H1 (cell line): ENCODE measurements around the gene MAK. TPM values are rescaled to one million over a fixed set of nuclear protein-coding genes. Genes with fewer than 3 reads are reported as not detected.

Experiments
- CTCF ChIA-PET: fragments of 300-600 bp; sonication (Branson Sonifier 250); formaldehyde crosslinking; loops from one replicate; lab custom pipeline; 2021; ENCODE audit not compliant: partially characterized antibody; lab: Charles Lee
- POLR2A ChIA-PET: fragments of 300-600 bp; sonication (Branson Sonifier 250); formaldehyde crosslinking; loops from one replicate; lab custom pipeline; 2021; ENCODE audit warnings: inconsistent platforms; ENCODE audit not compliant: partially characterized antibody; lab: Charles Lee
- DNase-seq, 2 experiments: peaks; one replicate each; pipeline versions ENCODE4 v3.0.0 to v3.0.0-alpha.2; 2010 to 2022; ENCODE audit warnings: low spot score in 2 of 2, low read depth in 1 of 2, mixed read lengths in 1 of 2
- FAIRE-seq: peaks from 2 replicates; lab custom pipeline; 2011; peaks lifted over from hg19 to GRCh38; lab: Jason Lieb, UNC
- H2AFZ ChIP-seq: 2 replicates; pipeline ENCODE4 v1.8.1; 2012; ENCODE audit warnings: low read length, inconsistent platforms
- H2AK5ac ChIP-seq: 2 replicates; pipeline ENCODE4 v1.6.1; 2013; ENCODE audit warnings: low read depth, low read length
- H2BK120ac ChIP-seq: replicated peaks from 2 replicates; pipeline ENCODE3; 2013; ENCODE audit warnings: low read depth, low read length, inconsistent platforms
- H2BK12ac ChIP-seq: 2 replicates; pipeline ENCODE4 v1.6.1; 2013; ENCODE audit warnings: low read depth, low read length
- H2BK15ac ChIP-seq: 2 replicates; pipeline ENCODE4 v1.6.1; 2013; ENCODE audit warnings: low read length
- H2BK20ac ChIP-seq: 2 replicates; pipeline ENCODE4 v1.6.1; 2013; ENCODE audit warnings: low read length
- H2BK5ac ChIP-seq: 2 replicates; pipeline ENCODE4 v1.6.1; 2013; ENCODE audit warnings: low read depth, low read length
- H3K14ac ChIP-seq: 2 replicates; pipeline ENCODE4 v1.6.1; 2013; ENCODE audit warnings: inconsistent platforms; ENCODE audit not compliant: insufficient read length
- H3K18ac ChIP-seq: 2 replicates; pipeline ENCODE4 v1.6.1; 2013; ENCODE audit warnings: low read length; ENCODE audit errors: extremely low read depth
- H3K23ac ChIP-seq: 2 replicates; pipeline ENCODE4 v1.6.1; 2013; ENCODE audit warnings: inconsistent platforms; ENCODE audit not compliant: insufficient read length
- H3K23me2 ChIP-seq: 2 replicates; pipeline ENCODE4 v1.6.1; 2013; ENCODE audit warnings: low read depth, low read length
- H3K27ac ChIP-seq: 2 replicates; pipeline ENCODE4 v1.6.1; 2011; ENCODE audit warnings: low read depth, low read length, inconsistent platforms
- H3K27me3 ChIP-seq, 4 experiments: replicated peaks in 1 of 4; 1 replicate in 1 of 4; 2 replicates in 3 of 4; pipeline versions ENCODE4 v1.6.1 to v1.8.1; 2011 to 2013; ENCODE audit warnings: low read length in 3 of 4, mild to moderate bottlenecking in 3 of 4, inconsistent platforms in 2 of 4, mixed read lengths in 2 of 4, moderate library complexity in 1 of 4; ENCODE audit not compliant: control insufficient read depth in 3 of 4, insufficient read depth in 3 of 4; ENCODE audit errors: extremely low read depth in 1 of 4
- H3K36me3 ChIP-seq, 4 experiments: 2 replicates each; pipeline versions ENCODE4 v1.6.1 to v1.8.1; 2011 to 2013; ENCODE audit warnings: mild to moderate bottlenecking in 4 of 4, low read length in 3 of 4, moderate library complexity in 2 of 4, control low read depth in 1 of 4, inconsistent platforms in 1 of 4; ENCODE audit not compliant: insufficient read depth in 4 of 4, control insufficient read depth in 2 of 4
- H3K4ac ChIP-seq: replicated peaks from 2 replicates; pipeline ENCODE3; 2013; ENCODE audit warnings: low read length, low read depth, mixed read lengths, inconsistent platforms; ENCODE audit not compliant: insufficient read length
- H3K4me1 ChIP-seq, 4 experiments: replicated peaks in 1 of 4; 1 replicate in 1 of 4; 2 replicates in 3 of 4; pipeline versions ENCODE4 v1.6.1 to v1.8.1; 2011 to 2013; ENCODE audit warnings: low read length in 3 of 4, inconsistent platforms in 2 of 4, mixed read lengths in 1 of 4; ENCODE audit not compliant: insufficient read depth in 4 of 4, control insufficient read depth in 3 of 4
- H3K4me2 ChIP-seq, 2 experiments: 2 replicates each; pipeline versions ENCODE4 v1.6.1 to v1.8.1; 2011 to 2013; ENCODE audit warnings: low read depth in 2 of 2, low read length in 2 of 2, control low read depth in 1 of 2, inconsistent platforms in 1 of 2, mild to moderate bottlenecking in 1 of 2; ENCODE audit not compliant: insufficient read depth in 1 of 2
- H3K4me3 ChIP-seq, 4 experiments: fragments of 200-600, 300-600 bp in 1 of 4; sonication (generic), shearing (Covaris generic), sonication (Bioruptor Twin) in 1 of 4; 2 replicates each; pipeline versions ENCODE4 v1.5.1 to v1.8.1; 2011 to 2016; ENCODE audit warnings: low read length in 4 of 4, low read depth in 3 of 4, control low read depth in 2 of 4, inconsistent platforms in 2 of 4, mild to moderate bottlenecking in 2 of 4, mixed read lengths in 1 of 4, moderate library complexity in 1 of 4; ENCODE audit not compliant: insufficient read depth in 2 of 4; ENCODE audit errors: extremely low read depth in 1 of 4
- H3K56ac ChIP-seq: replicated peaks from 2 replicates; pipeline ENCODE3; 2013; ENCODE audit warnings: low read depth, mild to moderate bottlenecking, mixed read lengths, low read length, inconsistent platforms; ENCODE audit not compliant: insufficient read length
- H3K79me1 ChIP-seq: 2 replicates; pipeline ENCODE4 v1.6.1; 2013; ENCODE audit warnings: low read depth, low read length, control low read depth
- H3K79me2 ChIP-seq, 2 experiments: 2 replicates each; pipeline versions ENCODE4 v1.6.1 to v1.8.1; 2012 to 2013; ENCODE audit warnings: low read length in 2 of 2, mild to moderate bottlenecking in 2 of 2, inconsistent platforms in 1 of 2; ENCODE audit not compliant: insufficient read depth in 2 of 2, control insufficient read depth in 1 of 2
- H3K9ac ChIP-seq, 4 experiments: replicated peaks in 1 of 4; 1 replicate in 1 of 4; 2 replicates in 3 of 4; pipeline versions ENCODE4 v1.6.1 to v1.8.1; 2011 to 2013; ENCODE audit warnings: low read depth in 3 of 4, low read length in 3 of 4, control low read depth in 2 of 4, mild to moderate bottlenecking in 2 of 4, moderate library complexity in 2 of 4, inconsistent platforms in 1 of 4; ENCODE audit errors: extremely low read depth in 1 of 4
- H3K9me3 ChIP-seq, 2 experiments: 2 replicates each; pipeline versions ENCODE4 v1.6.1 to v1.8.1; 2012 to 2013; ENCODE audit warnings: mild to moderate bottlenecking in 2 of 2, moderate library complexity in 2 of 2, control low read depth in 1 of 2, inconsistent platforms in 1 of 2, low read depth in 1 of 2, low read length in 1 of 2, mixed read lengths in 1 of 2; ENCODE audit not compliant: insufficient read depth in 2 of 2
- H4K20me1 ChIP-seq, 2 experiments: replicated peaks in 1 of 2; 2 replicates each; pipeline versions ENCODE3 to v1.8.1; 2011 to 2013; ENCODE audit warnings: inconsistent platforms in 2 of 2, low read length in 2 of 2, mild to moderate bottlenecking in 1 of 2; ENCODE audit not compliant: insufficient read depth in 2 of 2, control insufficient read depth in 1 of 2
- H4K5ac ChIP-seq: 2 replicates; pipeline ENCODE4 v1.6.1; 2013; ENCODE audit warnings: low read length, low read depth, mixed read lengths, inconsistent platforms; ENCODE audit not compliant: insufficient read length
- H4K8ac ChIP-seq: 2 replicates; pipeline ENCODE4 v1.8.0; 2013; ENCODE audit warnings: mild to moderate bottlenecking, moderate library complexity, low read length, inconsistent platforms; ENCODE audit not compliant: insufficient read depth; ENCODE audit errors: extremely low read depth
- H4K91ac ChIP-seq: replicated peaks from 2 replicates; pipeline ENCODE3; 2013; ENCODE audit warnings: low read length, mixed read lengths, inconsistent platforms; ENCODE audit not compliant: insufficient read length
- RAD21 ChIP-seq, 2 experiments: IDR thresholded peaks in 1 of 2; conservative IDR thresholded peaks in 1 of 2; 2 replicates each; pipeline ENCODE4 v1.6.1; 2011; ENCODE audit warnings: low read depth in 2 of 2, low read length in 2 of 2, improper control_type of control experiment in 1 of 2, inconsistent platforms in 1 of 2, mild to moderate bottlenecking in 1 of 2, moderate library complexity in 1 of 2
- SIX5 ChIP-seq: IDR thresholded peaks from 2 replicates; pipeline ENCODE4 v1.6.1; 2011; ENCODE audit warnings: mild to moderate bottlenecking, low read depth, low read length
- SP2 ChIP-seq: IDR thresholded peaks from 2 replicates; pipeline ENCODE4 v1.6.1; 2012; ENCODE audit warnings: mild to moderate bottlenecking, low read length, inconsistent platforms
- TBP ChIP-seq: IDR thresholded peaks from 2 replicates; pipeline ENCODE4 v1.6.1; 2011; ENCODE audit warnings: low read depth, low read length, improper control_type of control experiment
- WGBS, 2 experiments: shearing (Covaris generic) in 1 of 2; methylation state at CpG; one replicate each; pipeline versions ENCODE4 v1.1.6 to v1.1.7; 2013 to 2015; ENCODE audit warnings: low lambda C conversion rate in 2 of 2, mixed read lengths in 2 of 2, inconsistent platforms in 1 of 2, low coverage in 1 of 2, missing lambda C conversion rate in 1 of 2; ENCODE audit not compliant: insufficient replicate concordance in 2 of 2, insufficient coverage in 1 of 2, insufficient read length in 1 of 2; ENCODE audit errors: extremely low coverage in 1 of 2, missing lambda C conversion rate in 1 of 2; 5-methylcytosine and 5-hydroxymethylcytosine counted together
- polyA plus RNA-seq, 7 experiments: library from polyadenylated mRNA; depleted of rRNA in 3 of 7; stranded (reverse) in 5 of 7; unstranded in 2 of 7; fragments of >200 nt in 5 of 7; fragments of 200-250 nt in 2 of 7; gene quantifications; 1 replicate in 5 of 7; 2 replicates in 1 of 7; 4 replicates in 1 of 7; pipeline versions ENCODE4 v1.2.1 to v1.2.3, GENCODE V29; 2011 to 2013; ENCODE audit warnings: missing spikeins in 2 of 7, mixed read lengths in 2 of 7
- total RNA-seq: library from RNA; stranded (reverse); fragmentation: NEBNext Ultra II Directional; extraction: Animal tissue kit (Norgen Biotek cat#: 25700); gene quantifications from 2 replicates; pipeline ENCODE4 v1.2.1, GENCODE V29; 2021
- TF ChIP-seq, protein P1 (sequence below): IDR thresholded peaks from 2 replicates; pipeline ENCODE4 v1.6.1; 2012; ENCODE audit warnings: low read length, inconsistent platforms

MAK gene
- total and polyA plus RNA-seq, 2 of the 8 experiments (the other 6 are each of a cell fraction or from before 2014, with no cell fraction given), result 0.08 to 0.37 TPM

DNA sequence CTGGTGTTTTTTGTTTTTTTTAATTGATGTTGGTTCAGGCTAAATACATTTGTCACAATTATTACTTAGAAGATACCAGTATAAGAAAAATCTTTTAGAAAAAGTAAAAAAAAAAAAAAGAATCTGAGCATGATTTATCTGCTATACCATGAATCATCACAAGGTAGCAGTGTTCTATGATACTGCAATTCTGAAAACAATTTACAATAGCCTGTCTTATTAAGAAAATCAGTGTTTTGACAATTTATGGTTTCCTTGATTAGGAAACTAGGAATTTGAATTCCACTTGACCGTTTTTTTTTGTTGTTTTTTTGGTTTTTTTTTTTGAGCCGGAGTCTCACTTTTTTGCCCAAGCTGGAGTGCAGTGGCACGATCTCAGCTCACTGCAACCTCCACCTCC lies 9.3 kb upstream of the MAK start:
- POLR2A ChIA-PET, result no interaction called here
- FAIRE-seq (no peak), DNase-seq (no peak)
- Histone ChIP-seq H3K27ac (no peak overlapping the region), H2BK20ac (no peak overlapping the region), H3K4me3 (no peak overlapping the region), H3K9ac (no peak overlapping the region), H2AK5ac (no peak overlapping the region), H3K36me3 (no peaks in the 10 kb centered on the region), H3K4ac (no peak overlapping the region), H3K23ac (no peak overlapping the region), H3K18ac (no peak overlapping the region), H2BK12ac (no peak overlapping the region), H3K79me1 (no peaks in the 10 kb centered on the region), H3K56ac (no peak overlapping the region), H2BK15ac (no peak overlapping the region), H2BK5ac (no peak overlapping the region), H4K20me1 (no peaks in the 10 kb centered on the region), H3K4me2 (no peak overlapping the region), H3K79me2 (no peaks in the 10 kb centered on the region), H3K27me3 (no peaks in the 10 kb centered on the region), H3K23me2 (no peaks in the 10 kb centered on the region), H4K5ac (no peak overlapping the region), H4K91ac (no peak overlapping the region), H3K9me3 (no peaks in the 10 kb centered on the region), H4K8ac (no peak overlapping the region), H3K14ac (no peak overlapping the region), H3K4me1 (no peaks in the 10 kb centered on the region), H2AFZ (no peak overlapping the region), H2BK120ac (no peak overlapping the region)
- 84% methylated on average over 3 of the region's 3 CpGs; no CpG with 5 or more reads in 1 of the 2 experiments for WGBS, 2 experiments
- TF ChIP-seq, protein P1, sequence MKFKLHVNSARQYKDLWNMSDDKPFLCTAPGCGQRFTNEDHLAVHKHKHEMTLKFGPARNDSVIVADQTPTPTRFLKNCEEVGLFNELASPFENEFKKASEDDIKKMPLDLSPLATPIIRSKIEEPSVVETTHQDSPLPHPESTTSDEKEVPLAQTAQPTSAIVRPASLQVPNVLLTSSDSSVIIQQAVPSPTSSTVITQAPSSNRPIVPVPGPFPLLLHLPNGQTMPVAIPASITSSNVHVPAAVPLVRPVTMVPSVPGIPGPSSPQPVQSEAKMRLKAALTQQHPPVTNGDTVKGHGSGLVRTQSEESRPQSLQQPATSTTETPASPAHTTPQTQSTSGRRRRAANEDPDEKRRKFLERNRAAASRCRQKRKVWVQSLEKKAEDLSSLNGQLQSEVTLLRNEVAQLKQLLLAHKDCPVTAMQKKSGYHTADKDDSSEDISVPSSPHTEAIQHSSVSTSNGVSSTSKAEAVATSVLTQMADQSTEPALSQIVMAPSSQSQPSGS, result no peak
- TF ChIP-seq SIX5, result no peak
- no peak for TF ChIP-seq SP2
- no peak for TF ChIP-seq TBP
- TF ChIP-seq RAD21 (IDR thresholded peaks at IDR 0.05 in 1 of 2, conservative IDR thresholded peaks at IDR 0.05 in 1 of 2; ENCODE audit: low read depth in 2 of 2, low read length in 2 of 2), result peak in 1 of 2 experiments; percentile 21; a peak in 1 of 4 replicates
- CTCF ChIA-PET, result interaction anchor here (0.9 to 1.8 kb wide), 5 partner anchors 9 to 47 kb away, joined by 3 to 4 read pairs (median 4); partner anchors contain the start of gene SYCP2L
